ENCODE data around the gene SEC23IP.

SEC23IP gene

GRCh38 chr10:119947300-119947699 lies 54.8 kb downstream of the SEC23IP start:
- DNase-seq: no peak

GRCh38 chr10:119957451-119957850 lies 64.9 kb downstream of the SEC23IP start:
- DNase-seq: no peak

GRCh38 chr10:119962837-119963236 lies 70.3 kb downstream of the SEC23IP start:
- no peak for DNase-seq

GRCh38 chr10:119967066-119967465 lies 74.5 kb downstream of the SEC23IP start:
- no peak for DNase-seq

GRCh38 chr10:119969609-119970008 lies 77.1 kb downstream of the SEC23IP start:
- no peak for DNase-seq

GRCh38 chr10:119970107-119970506 lies 77.6 kb downstream of the SEC23IP start:
- no peak for DNase-seq

- DNase-seq: no peak
Observed at GRCh38 chr10:119970963-119971362, 78.4 kb downstream of the SEC23IP start.

GRCh38 chr10:119973281-119973680 lies 80.8 kb downstream of the SEC23IP start:
- DNase-seq: no peak

- no peak for DNase-seq
Observed at GRCh38 chr10:119976421-119976820, 83.9 kb downstream of the SEC23IP start.

GRCh38 chr10:119980956-119981750 lies 88.6 kb downstream of the SEC23IP start:
- no peak for DNase-seq

- no peak for DNase-seq
Observed at GRCh38 chr10:119981826-119982225, 89.3 kb downstream of the SEC23IP start.

GRCh38 chr10:119988333-119988732 lies 95.8 kb downstream of the SEC23IP start:
- no peak for DNase-seq

GRCh38 chr10:119989966-119990365 lies 97.4 kb downstream of the SEC23IP start:
- no peak for DNase-seq

GRCh38 chr10:119991066-119991465 lies 98.5 kb downstream of the SEC23IP start:
- no peak for DNase-seq

GRCh38 chr10:119991816-119992215 lies 99.3 kb downstream of the SEC23IP start:
- no peak for DNase-seq

Data from activated CD4-positive, alpha-beta T cell treated with anti-CD3 and anti-CD28 coated beads for 4 hours (primary cell).